HG03066 (cell line): ENCODE results near the gene RSPH1.

Experiments used
- ATAC-seq: cut with Tn5 transposase; IDR thresholded peaks from one replicate; pipeline ENCODE4 v1.9.1; 2021; ENCODE audit warnings: low read depth; ENCODE audit not compliant: unreplicated experiment

Gene RSPH1

DNA sequence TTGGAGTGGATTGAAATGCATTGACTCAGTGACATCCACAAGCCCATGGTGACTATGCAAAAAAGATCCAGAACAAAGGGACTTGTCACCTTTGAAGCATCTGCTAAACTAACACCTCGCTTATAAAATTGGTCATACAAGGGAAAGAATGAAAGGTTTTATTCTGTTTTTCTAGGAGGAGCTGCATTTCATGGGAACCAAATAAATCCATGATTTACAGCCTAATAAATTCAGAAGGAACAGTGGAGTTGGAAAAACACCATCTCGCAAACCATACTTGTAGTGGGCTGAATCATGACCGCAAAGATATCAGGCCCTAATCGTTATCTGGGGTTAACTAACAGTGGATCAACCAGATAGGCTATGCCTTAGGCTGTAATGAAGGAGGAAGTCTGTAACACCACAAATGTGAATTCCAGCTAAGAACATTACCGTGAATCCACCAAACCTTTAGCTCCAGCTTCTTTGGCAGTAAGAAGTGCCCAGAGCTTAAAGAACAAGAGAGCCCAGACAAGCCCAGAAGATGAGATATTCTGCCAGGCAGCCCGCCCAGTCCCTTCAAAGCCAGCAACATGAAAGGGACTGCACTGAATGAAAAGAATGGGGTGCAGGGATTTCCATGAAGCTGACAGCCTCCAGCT is 27.4 kb downstream of the RSPH1 start:
- no peak for ATAC-seq

DNA sequence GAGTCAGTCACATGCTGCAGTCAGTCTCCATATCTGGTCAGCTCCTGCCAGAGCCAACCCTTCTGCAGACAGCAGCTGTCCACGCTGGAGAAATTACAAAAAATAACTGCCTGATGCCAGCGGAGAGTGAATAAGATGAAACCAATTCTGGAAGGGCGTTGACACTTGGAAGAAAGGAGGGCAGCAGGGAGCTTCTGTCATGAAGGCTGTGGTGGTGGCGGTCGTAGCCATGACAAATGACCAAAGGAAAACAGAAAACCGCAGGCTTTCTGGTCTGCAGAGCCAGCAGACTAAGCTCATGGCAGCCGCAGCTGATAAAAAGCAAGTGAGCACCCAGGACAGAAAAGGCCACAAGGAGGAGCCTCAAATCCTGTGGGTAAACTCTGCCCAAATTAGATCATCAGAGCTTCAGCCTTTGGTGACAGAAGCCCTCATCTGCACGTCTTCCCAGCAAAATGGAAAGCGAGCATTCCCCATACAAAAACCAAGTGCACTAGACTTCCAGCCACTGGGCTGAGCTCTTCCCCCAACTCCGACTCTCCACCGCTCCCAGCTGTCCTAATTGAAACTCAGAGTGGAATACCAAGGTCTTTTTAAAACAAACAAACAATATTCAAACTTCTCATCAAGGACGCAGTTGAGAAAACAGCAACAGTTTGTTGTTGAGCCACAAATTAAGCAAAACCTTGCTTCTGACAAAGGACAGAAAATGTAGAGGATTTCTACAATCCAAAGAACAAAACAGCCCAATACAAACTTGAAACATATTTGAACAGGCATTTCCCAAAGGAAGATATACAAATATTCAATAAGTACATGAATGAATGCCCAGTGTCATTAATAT is 28.7 kb downstream of the RSPH1 start:
- no peak for ATAC-seq

DNA sequence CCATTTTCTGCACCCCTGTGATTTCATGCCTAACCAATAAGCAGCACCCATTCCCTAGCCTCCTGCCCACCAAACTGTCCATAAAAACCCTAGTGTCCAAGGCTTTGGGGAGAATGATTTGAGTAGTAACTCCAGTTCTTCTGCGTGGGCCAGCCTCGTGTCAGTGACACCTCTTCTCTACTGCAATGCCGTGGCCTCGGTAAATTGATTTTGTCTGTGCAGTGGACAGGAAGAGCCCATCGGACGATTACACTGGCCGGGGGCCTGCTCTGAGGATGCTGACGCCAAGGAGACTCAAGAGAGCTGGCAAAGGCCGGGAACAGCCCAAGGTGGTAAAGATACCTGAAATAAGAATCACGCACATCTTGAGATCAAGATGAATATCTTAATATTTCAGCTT is 29.3 kb downstream of the RSPH1 start:
- no peak for ATAC-seq

DNA sequence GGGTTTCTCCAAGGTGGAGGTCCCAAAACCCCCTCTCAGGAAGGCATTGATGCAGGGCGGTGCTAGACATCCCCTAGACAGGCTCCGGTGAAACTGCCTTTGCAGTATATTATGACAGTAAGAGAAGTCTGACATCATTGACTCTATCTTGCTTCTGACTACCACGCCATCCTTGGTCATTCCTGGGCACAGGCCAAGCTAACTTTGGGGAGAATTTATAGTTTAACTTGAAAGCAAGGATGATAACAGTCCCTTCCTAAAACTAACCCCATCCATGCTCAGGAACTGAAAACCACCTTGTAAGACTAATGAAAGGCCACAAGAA is 30.3 kb downstream of the RSPH1 start:
- ATAC-seq, result no peak

DNA sequence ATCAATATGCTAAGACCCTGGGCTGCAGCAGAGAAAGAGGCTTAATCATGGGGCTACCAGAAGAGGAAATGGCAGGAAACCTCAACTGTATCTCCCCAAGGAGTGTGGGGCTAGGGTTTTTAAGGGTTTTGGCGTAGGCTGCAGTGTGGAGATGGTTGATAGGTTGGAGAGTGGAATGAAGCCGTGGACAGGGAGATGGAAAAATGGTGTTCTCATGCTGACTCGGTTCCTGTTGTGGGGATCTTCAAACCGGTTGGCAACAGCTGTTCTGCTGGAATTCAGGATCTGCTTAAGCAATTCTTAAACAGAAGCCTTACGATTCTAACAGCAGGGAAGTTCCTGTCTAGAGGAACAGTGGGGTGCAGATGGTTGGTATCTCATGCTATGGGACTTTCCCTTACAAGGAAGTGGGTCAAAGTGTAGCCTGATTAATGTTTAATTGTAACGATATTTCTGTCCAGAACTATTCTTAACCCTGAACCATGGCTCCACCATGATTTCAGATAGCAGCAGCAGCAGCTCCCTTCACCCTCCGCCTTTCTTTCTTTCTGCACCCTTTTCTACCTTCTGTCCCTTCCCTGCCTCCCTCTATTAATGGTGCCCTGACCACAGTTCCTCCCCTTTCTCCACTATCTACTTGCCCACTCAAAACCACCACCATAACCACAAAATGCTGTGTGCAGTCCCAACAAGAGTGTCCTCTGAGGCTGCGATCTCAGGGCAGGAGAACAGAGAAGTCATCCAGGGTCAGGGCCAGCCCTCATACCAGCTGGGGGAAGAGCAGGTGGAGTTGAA is 30.8 kb downstream of the RSPH1 start:
- no peak for ATAC-seq

DNA sequence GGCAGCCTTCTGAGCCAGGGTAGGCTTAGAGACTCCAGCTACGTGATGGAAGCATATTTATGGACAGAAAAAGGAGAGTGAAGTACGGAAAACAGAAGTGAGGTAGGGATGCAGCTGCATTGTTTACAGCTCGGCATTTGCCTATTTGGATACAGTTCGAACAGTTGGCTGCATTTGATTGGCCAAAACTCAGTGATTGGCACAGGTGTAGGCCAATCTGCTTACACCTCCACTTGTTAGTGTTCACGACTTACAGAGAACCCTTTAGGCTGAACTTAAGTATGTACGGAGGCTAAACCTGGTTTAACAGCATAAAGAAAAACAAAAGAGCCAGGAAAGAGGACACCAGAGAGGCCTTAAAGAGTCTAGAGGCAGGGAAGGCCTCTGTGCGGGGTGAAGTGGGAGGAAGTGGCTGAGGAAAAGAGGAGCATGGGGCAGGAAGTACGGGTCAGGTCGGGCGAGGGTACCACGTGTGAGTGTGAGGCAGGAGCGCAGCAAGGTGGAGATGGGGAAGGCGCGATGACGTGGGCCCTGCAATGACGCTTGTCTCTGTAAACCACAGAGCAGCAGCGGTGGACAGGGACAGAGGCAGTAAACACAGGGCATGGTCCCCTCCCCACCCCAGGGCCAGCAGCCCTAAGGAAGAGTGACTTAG is 32.0 kb downstream of the RSPH1 start:
- no peak for ATAC-seq

DNA sequence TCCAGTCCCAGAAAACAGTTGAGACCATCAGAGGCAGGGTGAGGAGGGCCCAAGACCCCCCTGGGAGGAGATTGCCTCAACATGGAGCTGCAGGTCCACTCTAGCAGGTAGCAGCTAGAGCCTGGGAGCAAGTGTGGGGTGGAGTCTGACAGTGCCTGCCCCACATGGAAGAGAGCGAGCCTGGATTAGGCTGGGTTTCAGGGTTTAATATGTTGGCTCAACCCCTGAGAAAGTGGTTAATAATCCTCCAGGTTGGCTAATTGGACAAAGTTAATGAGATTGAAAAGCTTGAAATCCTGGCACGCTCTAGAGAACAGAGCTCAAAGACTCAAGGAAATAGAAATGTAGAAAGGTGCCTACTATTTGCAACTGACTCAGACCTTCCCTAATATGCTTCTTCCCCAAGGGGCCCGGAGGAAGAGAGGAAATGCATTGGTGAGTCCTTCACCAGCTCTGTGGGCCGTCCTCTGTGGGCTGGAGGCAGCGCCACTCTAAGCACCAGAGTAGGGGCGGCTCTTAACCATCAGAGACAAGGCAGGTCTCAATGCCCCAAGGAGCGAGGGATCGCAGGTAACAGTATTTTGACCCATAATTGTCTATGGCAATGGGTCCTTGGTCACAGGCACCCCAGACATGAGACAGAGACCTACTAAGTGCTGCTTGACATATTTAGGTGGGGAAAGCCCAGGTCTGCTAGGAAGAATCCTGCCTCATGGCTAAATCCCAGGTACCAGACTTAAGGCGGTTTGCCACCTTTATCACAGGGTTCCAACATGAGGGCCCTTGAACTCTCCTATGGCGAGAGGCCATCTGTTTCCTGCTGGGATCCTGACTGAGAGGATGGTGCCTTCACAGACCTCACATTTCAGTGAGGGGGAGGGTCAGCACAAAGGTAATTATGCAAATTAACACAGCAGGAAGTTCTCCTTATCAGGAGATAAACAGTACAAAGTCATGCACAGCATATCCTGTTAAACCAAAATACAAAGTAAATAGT is 33.8 kb downstream of the RSPH1 start:
- no peak for ATAC-seq

DNA sequence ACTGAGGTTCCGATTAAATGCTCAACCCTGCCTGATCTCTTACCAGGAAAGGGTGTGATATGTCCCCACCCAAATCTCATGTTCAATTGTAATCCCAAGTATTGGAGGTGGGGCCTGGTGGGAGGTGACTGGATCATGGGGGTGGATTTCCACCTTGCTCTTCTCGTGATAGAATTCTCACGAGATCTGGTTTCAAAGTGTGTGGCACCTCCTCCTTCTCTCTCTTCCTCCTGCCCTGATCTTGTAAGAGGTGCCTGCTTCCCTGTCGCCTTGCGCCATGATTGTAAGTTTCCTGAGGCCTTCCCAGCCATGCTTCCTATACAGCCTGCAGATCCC is 34.9 kb downstream of the RSPH1 start:
- no peak for ATAC-seq

DNA sequence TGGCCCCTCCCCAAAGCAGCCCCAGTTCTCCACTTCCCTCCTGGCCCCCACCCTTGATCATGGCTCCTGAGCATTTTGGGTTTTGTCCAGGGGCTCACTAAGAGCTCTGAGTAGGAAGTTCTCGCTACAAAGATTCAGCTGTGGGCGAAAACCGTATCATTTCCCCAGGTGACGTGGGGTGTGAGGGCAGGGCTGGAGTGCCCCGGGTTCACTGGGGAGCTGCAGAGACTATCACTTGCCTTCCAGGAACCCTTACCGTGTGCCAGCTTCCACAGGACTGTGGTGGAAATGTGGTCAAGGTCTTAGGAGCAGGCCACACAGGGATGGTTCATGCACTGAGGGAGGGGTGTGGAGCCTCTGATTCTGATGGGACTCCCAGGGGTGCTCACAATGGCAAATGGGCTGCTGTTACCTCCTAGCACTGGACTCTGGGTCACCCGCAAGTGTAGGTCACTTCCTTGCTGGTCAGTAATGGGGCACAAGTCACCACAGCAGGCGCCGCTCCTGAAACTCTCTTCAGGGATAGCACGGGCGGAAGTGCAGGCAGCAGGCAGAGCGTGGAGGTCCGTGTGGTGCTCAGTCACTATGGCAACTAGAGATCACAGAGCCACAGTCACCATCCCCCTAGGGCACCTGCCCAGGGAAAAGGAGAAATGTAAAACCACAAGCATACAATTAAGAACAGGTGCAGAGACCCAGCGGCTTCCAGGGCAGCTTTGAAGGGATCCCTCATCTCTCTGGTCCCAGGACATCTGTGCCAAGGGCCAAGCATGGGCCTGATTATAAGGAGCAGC is 35.4 kb downstream of the RSPH1 start:
- peak; percentile 57 for ATAC-seq

DNA sequence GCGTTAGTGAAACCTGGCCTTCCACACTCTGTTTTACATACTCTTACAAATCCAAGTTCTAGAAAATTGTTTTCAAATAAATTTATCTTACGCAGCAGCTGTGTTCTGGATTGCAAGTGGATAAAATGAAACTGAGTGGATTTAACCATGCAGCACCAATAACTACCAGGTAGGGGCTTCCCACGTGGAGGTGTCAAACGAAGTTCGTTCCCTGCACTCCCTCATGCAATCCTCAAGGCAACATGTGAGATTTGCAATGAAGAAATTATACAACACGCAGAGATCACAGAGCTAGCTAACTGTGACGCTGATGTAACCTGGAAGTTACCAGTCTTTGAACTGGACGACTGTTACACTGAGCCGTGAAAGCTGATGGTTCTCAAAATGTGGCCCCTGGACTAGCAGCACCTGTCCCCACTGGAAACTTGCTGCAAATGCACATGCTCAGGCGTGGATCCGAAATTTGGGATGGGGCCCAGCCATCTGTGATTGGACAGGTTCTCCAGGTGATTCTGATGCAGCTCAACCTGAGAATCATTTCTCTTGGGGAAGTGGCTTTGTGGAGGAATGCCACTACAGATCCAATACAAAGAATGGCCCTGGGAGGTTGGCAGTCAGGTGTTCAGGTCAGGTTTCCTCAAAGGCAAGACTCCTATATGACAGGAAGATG is 36.3 kb downstream of the RSPH1 start:
- ATAC-seq, result no peak

DNA sequence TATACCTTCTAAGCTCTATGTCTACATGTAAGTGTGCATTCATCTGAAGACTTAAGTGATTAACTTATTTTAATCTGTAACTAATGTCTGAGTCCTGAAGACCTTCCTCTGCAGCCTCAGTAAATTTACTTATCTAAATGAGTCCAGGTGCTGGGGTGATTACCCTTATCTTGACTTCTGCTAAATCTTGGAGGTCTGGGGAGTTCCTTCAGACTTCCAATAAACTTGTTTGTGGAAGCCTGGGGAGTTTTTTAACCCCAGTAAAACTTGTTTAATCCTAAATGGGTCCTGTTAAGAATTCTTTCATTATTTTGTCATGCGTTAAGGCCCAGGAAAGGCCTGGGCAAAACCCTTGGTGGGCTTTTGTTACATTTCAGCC is 37.0 kb downstream of the RSPH1 start:
- no peak for ATAC-seq

DNA sequence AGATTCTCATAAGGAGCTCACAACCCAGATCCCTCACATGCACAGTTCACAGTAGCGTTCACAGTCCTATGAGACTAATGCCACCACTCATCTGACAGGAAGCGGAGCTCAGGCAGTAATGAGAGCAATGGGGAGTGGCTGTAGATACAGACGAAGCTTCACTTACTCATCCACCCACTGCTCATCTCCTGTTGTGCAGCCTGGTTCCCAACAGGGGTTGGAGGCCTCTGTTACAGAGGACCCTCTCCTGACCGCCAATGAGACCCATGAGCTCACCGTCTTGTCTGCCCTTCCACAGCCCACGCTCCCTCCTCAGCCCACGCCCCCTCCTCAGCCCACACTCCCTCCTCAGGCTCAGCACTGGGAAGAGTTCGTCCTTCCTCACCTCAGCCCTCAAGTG is 39.6 kb downstream of the RSPH1 start:
- no peak for ATAC-seq

DNA sequence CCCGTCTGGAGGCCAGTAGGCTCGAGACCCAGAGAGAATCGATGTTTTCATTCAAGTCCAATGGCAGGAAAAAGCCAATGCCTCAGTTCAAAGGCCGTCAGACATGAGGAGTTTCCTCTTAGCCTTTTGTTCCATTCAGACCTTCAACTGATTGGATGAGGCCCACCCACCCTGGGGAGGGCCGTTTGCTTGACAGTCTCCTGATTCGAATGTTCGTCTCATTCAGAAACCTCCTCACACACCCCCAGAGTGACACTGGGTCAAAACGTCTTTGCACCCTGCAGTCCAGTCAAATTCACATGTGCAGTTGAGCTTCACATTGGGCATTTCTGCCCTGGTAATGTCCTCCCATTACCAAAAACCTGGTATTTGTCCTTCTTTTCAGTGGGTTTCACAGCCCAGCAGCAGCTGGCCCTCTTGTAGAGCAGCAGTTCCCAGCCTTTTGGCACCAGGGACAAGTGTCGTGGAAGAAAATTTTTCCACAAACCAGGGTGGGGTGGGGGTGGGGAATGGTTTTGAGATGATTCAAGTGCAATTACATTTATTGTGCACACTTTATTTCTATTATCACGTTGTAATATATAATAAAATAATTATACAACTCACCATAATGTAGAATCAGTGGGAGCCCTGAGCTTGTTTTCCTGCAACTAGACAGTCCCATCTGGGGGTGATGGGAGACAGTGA is 40.1 kb downstream of the RSPH1 start:
- ATAC-seq, result no peak

DNA sequence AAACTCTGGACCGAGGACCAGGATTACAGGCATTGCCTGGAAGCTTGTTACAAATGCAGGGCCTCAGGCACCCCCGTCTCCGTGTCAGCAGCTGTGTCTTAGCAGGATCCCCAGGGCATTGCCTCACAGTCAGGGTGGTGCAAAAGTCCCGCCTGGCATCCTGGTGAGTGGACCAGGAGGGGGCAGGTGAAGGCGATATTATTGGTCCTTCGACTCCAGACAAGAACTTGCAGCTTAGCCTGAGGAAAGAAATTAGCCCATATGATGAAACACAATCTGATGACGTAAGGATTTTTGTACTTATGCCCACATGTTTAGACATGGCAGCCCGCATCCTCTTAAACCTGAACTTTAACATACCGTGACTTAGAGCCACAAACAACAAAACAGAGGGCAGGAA is 40.8 kb downstream of the RSPH1 start:
- no peak for ATAC-seq

DNA sequence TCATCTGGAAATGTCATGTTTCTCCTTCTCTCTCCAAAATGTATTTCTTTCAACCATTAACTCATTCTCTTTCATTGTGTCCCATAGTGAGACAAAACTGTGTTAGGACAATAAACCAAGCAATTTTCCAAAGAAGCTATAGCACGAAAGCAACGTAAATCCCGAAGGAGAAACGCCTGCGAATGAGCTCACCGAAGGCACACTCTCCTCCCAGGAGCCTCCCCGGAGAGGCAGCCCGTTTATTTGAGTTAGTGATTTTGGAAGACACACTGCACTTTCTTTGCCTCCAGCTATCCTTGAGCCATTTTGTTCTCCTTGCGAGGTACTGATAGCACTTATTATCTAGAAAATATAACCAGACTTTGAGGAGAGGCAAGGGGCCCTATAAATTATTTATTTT is 41.2 kb downstream of the RSPH1 start:
- ATAC-seq, result no peak

DNA sequence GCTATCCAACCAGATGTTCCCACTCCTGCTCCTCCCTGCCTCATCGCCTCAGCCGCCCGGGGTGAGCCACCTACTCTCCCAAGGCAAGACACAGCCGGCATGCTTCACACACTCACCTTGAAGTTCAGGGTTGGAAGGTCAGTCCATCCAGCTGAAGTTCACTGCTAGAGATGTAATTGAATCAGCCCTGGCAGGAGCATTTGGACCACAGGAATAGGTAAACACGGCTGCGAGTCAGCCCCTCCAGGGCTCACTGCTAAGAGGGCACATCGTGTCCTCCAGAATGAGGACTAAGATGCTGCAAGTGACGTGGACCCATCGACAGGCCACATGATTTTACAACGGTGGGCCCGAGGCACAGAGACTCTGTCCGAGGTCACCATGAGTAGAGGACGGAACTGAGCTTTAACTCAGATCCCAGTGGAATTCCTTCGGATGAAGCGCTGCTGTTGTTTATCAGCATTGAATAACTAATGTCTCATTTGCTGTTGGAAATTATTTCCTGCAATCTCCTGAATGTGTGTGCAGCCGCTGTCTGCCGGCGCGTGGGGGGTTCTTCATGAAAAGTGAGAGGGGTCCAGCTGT is 41.9 kb downstream of the RSPH1 start:
- ATAC-seq, result no peak

DNA sequence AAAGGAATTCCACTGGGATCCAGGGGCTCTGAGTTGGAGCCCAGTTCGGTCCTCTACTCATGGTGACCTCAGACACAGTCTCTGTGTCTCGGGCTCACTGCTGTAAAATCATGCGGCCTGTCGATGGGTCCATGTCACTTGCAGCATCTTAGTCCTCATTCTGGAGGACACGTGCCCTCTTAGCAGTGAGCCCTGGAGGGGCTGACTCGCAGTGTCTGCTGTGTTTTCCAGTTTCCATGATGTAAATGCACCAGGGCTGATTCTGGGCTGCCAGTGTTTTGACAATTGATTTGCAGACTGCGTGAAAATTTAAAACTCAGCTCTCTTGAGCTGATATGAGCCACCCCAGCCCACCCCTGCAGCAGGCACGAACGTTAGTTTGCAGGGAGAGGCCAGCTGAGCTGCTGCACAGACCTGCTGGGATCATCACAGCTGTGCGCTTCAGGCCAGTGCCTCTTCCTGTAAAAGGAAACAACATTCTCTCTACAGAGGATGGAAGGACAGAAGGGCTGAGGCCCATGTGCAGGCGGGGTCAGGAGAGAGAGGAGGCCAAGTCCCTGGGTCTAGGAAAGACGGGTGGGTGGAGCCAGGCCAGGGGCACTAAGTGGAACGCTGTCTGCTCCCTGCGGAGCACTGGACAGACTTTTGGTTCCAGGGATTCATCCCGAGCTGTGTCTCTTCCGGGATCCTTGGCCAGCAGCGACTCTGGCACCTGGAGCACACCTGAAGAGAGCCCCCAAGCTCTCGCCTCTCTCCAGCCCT is 42.6 kb downstream of the RSPH1 start:
- no peak for ATAC-seq
